ENCODE measurements around the gene FBXO8.

FBXO8 gene

DNA sequence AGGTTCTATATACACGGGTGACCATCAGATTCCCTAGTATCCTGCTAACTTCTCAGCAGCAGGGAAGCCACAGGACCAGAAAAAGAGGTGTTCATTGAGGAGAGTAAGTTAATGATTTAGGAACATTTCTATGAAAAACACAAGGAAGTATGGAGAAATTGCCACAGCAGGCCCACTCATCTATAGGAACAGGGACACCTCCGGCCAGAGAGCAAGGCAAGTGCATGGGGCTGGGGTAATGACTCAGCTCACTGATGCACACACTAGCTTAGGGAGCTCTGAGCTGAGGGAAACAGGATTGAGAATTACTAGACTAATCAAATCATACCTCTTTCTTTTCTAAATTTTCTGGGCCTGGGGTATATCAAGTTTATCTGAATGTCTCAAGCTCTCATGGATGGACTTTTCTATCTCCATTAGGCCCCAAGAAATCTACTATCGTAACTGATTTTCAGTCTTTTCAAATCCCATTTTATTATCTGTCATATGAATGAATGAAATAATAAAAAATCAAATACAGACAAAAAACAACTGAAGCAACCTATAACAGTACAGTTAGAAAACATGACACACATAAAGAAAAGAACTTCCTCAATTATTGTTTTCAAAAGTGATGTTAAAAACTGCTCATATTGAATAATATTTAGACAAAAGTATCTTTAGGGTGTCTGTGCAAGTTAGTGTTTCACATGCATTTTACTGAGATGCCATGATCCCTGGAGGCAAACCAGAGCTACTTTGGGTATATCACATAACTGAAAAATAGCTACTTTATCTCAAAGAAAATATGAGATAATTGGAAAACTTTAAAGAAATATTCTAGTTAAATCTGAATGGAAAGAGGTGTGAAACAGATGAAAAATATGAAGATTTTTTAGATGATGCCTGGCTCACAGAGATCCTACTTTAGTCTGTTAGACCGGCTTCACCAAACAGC is 89.8 kb downstream of the FBXO8 start:
- DNase-seq (ENCODE audit: insufficient read length, low spot score) (no peak), FAIRE-seq (no peak)
- no peak for TF ChIP-seq POLR2A (IDR thresholded peaks at IDR 0.05; ENCODE audit: low read depth, low read length)

- no peak for TF ChIP-seq POLR2A (IDR thresholded peaks at IDR 0.05; ENCODE audit: low read depth, low read length)
- FAIRE-seq (no peak), DNase-seq (ENCODE audit: insufficient read length, low spot score) (no peak)
These were observed 90.5 kb downstream of the FBXO8 start for GRCh38 chr4:174192943-174193342.

DNA sequence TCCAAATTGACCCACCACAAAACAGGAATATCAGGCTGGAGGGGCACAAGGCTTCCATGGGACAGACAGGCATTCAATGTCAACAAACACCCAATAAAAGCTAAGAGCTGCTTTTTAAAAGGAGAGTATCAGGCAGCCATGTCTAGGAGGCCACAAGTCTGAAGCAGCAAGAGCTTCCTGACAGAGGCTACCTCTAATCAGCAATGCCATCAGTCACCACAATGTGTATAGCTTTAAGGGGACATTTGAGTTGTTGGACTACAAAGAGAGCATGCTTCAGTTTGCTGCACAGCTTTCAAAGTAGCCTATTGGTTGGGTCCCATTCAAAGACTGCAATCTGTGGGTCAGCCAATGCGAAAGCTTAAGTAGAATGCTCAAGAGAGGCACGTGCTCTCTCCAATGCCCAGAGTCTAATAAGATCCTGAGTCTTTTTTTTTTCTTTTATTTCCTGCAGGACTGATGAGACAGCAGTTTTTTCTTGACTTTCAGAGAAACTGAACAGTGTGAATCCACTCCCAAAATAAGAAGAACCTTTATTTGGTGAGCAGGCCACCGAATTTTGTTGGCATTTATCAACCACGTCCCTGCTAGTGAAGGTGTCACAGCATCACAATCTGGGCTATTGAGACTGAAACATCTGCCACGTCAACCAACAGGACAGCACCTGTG is 92.5 kb downstream of the FBXO8 start:
- DNase-seq (ENCODE audit: insufficient read length, low spot score) (no peak), FAIRE-seq (no peak)
- no peak for TF ChIP-seq POLR2A (IDR thresholded peaks at IDR 0.05; ENCODE audit: low read depth, low read length)

DNA sequence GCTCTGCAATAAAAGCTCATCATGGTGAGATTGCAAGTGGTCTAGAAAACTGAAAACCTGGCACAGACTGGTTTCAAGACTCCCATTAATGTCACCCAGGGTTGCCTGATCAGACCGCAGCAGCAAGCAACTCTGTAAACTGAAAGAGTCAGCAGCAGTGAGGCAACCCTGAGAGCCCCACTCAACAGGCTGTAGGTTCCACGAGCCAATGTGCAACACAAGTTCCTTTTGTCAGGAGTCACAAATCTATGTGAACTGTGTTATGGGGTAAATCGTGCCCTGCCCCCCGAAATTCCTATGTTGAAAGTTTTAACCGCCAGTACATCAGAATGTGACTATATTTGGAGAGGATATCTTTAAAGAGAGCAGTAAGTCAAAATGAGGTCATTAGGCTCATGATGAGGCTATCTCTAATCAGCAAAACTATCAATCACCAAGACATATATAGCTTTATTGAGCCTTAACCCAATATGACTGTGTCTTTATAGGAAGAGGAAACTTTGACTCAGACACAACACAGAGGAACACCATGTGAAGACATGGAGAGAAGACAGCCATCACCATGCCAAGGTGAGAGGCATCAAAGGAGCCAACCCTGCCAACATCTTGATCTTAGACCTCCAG is 94.0 kb downstream of the FBXO8 start:
- FAIRE-seq (no peak), DNase-seq (ENCODE audit: insufficient read length, low spot score) (no peak)
- TF ChIP-seq POLR2A (IDR thresholded peaks at IDR 0.05; ENCODE audit: low read depth, low read length), result no peak
